ENCODE results near the gene KNTC1. TPM values are rescaled to one million over a fixed set of nuclear protein-coding genes. Genes with fewer than 3 reads are reported as not detected.
A peak's percentile ranks its signal among the peaks of the same experiment; 100 is the strongest.
"Not testable (repeated sequence)": the region's sequence is repeated elsewhere in the genome, so short reads cannot be mapped to it uniquely, and the experiment has no call there.

Gene KNTC1
- total RNA-seq, 1 experiment from 2014 or later = 71.3 TPM

- no peaks in the 10 kb centered on the region for H3K9me3 ChIP-seq (ENCODE audit: control insufficient read depth, low read depth, low read length)
- H3K9ac ChIP-seq (ENCODE audit: extremely low read depth, insufficient read length, low read length) = no peak overlapping the region
- no peak overlapping the region for H4K8ac ChIP-seq (replicated peaks; ENCODE audit: insufficient read length, low read depth, low read length)
- H2BK15ac ChIP-seq (ENCODE audit: low read depth, low read length) = no peak overlapping the region
- no peak overlapping the region for H3K27ac ChIP-seq (ENCODE audit: insufficient read length, low read depth, low read length)
- no peaks in the 10 kb centered on the region for H3K36me3 Mint-ChIP-seq (ENCODE audit: insufficient read depth in 1 of 3, low read depth in 3 of 3)
- H3K4me3 Mint-ChIP-seq = no peak overlapping the region
- no peak overlapping the region for H3K23ac ChIP-seq (ENCODE audit: insufficient read length, low read depth, low read length)
- H3K4ac ChIP-seq (ENCODE audit: low read depth, low read length) = no peak overlapping the region
- H3K4me1 Mint-ChIP-seq = peaks cover 3 to 6% of the 10 kb centered on the region in 2 experiments; a peak in 3 of 4 replicates
- H2BK20ac ChIP-seq (ENCODE audit: low read depth, low read length, poor library complexity, severe bottlenecking) = no peak overlapping the region
- no peak overlapping the region for H2BK5ac ChIP-seq (ENCODE audit: insufficient read length, low read length)
- H3K4me1 ChIP-seq (ENCODE audit: insufficient read depth, low read length) = no peaks in the 10 kb centered on the region
- H3K4me2 ChIP-seq (ENCODE audit: insufficient read depth, insufficient read length, low read length) = no peak overlapping the region
- no peak overlapping the region for H4K5ac ChIP-seq (ENCODE audit: insufficient read length, low read depth, low read length)
- no peak overlapping the region for H3K14ac ChIP-seq (ENCODE audit: insufficient read depth, low read length)
- no CpG with 5 or more reads among the region's 11 CpGs for WGBS (ENCODE audit: extremely low coverage, insufficient read length, low lambda C conversion rate)
- H3K79me1 ChIP-seq (ENCODE audit: insufficient read depth, low read depth, low read length, poor library complexity, severe bottlenecking) = no peaks in the 10 kb centered on the region
- no peak overlapping the region for H2BK120ac ChIP-seq (ENCODE audit: low read depth, low read length, poor library complexity, severe bottlenecking)
- H3K79me2 ChIP-seq (ENCODE audit: insufficient read depth, low read length) = no peaks in the 10 kb centered on the region
- H3K27me3 Mint-ChIP-seq (ENCODE audit: low read depth) = no peaks in the 10 kb centered on the region
- no peak overlapping the region for H3K18ac ChIP-seq (ENCODE audit: insufficient read length, low read depth, low read length)
- no peak overlapping the region for H2BK12ac ChIP-seq (ENCODE audit: insufficient read length, low read depth, low read length)
- DNase-seq = no peak
- TF ChIP-seq CTCF (conservative IDR thresholded peaks at IDR 0.05) = no peak
- no peaks in the 10 kb centered on the region for H3K9me3 Mint-ChIP-seq
- H3K56ac ChIP-seq (ENCODE audit: insufficient read length, low read depth, low read length) = no peak overlapping the region
- no peak overlapping the region for H4K91ac ChIP-seq (ENCODE audit: insufficient read length, low read depth, low read length)
- no peak overlapping the region for H2AK5ac ChIP-seq (ENCODE audit: insufficient read length, low read length)
- no peaks in the 10 kb centered on the region for H3K23me2 ChIP-seq (ENCODE audit: insufficient read length, low read depth, low read length, poor library complexity, severe bottlenecking)
- H4K20me1 ChIP-seq (ENCODE audit: control insufficient read depth, insufficient read depth, insufficient read length) = no peaks in the 10 kb centered on the region
- H3K27ac Mint-ChIP-seq = peak overlapping the region in 1 of 3 experiments; percentile 63; a peak in 1 of 7 replicates
- H2AFZ ChIP-seq (ENCODE audit: low read length) = no peak overlapping the region
- H3T11ph ChIP-seq (ENCODE audit: low read length) = no peak overlapping the region
- no peaks in the 10 kb centered on the region for H3K27me3 ChIP-seq (ENCODE audit: insufficient read depth, low read length)
These were observed 124.6 kb downstream of the KNTC1 start for GRCh38 chr12:122651520-122652224.

GRCh38 chr12:122653291-122653690, 126.2 kb downstream of the KNTC1 start:
- not testable (repeated sequence) for H3K4ac ChIP-seq (ENCODE audit: low read depth, low read length); H3T11ph ChIP-seq (ENCODE audit: low read length); H3K14ac ChIP-seq (ENCODE audit: insufficient read depth, low read length); H4K5ac ChIP-seq (ENCODE audit: insufficient read length, low read depth, low read length); H3K9ac ChIP-seq (ENCODE audit: extremely low read depth, insufficient read length, low read length); H4K20me1 ChIP-seq (ENCODE audit: control insufficient read depth, insufficient read depth, insufficient read length); H3K9me3 Mint-ChIP-seq; H3K27ac ChIP-seq (ENCODE audit: insufficient read length, low read depth, low read length); H3K4me2 ChIP-seq (ENCODE audit: insufficient read depth, insufficient read length, low read length); H3K9me3 ChIP-seq (ENCODE audit: control insufficient read depth, low read depth, low read length); H3K23ac ChIP-seq (ENCODE audit: insufficient read length, low read depth, low read length); H2BK15ac ChIP-seq (ENCODE audit: low read depth, low read length); DNase-seq; H3K4me1 ChIP-seq (ENCODE audit: insufficient read depth, low read length); H3K36me3 Mint-ChIP-seq (ENCODE audit: insufficient read depth in 1 of 3, low read depth in 3 of 3); H3K27me3 Mint-ChIP-seq (ENCODE audit: low read depth); H3K27me3 ChIP-seq (ENCODE audit: insufficient read depth, low read length); H2AK5ac ChIP-seq (ENCODE audit: insufficient read length, low read length); H2AFZ ChIP-seq (ENCODE audit: low read length); H2BK20ac ChIP-seq (ENCODE audit: low read depth, low read length, poor library complexity, severe bottlenecking); H2BK120ac ChIP-seq (ENCODE audit: low read depth, low read length, poor library complexity, severe bottlenecking); H3K23me2 ChIP-seq (ENCODE audit: insufficient read length, low read depth, low read length, poor library complexity, severe bottlenecking); H3K79me1 ChIP-seq (ENCODE audit: insufficient read depth, low read depth, low read length, poor library complexity, severe bottlenecking); H3K79me2 ChIP-seq (ENCODE audit: insufficient read depth, low read length); H4K91ac ChIP-seq (ENCODE audit: insufficient read length, low read depth, low read length); H3K18ac ChIP-seq (ENCODE audit: insufficient read length, low read depth, low read length); H4K8ac ChIP-seq (replicated peaks; ENCODE audit: insufficient read length, low read depth, low read length); H3K4me3 Mint-ChIP-seq; H3K56ac ChIP-seq (ENCODE audit: insufficient read length, low read depth, low read length); H2BK5ac ChIP-seq (ENCODE audit: insufficient read length, low read length); H2BK12ac ChIP-seq (ENCODE audit: insufficient read length, low read depth, low read length); H3K4me1 Mint-ChIP-seq
- WGBS (ENCODE audit: extremely low coverage, insufficient read length, low lambda C conversion rate) = no CpG with 5 or more reads among the region's 8 CpGs
- 0 out of 7 replicates have a peak overlapping the region, but pooled peaks of 1 of the 3 experiments have one; percentile 75 for H3K27ac Mint-ChIP-seq

Measured in H9 (cell line).